SHP77 treated with DMSO at 0.1 percent for 48 hours (cell line): Measurements from ENCODE around the gene ARHGAP15.

Source experiments
- DNase-seq: peaks from one replicate; lab custom pipeline; 2025; lab: John Stamatoyannopoulos, UW

Gene ARHGAP15

DNA sequence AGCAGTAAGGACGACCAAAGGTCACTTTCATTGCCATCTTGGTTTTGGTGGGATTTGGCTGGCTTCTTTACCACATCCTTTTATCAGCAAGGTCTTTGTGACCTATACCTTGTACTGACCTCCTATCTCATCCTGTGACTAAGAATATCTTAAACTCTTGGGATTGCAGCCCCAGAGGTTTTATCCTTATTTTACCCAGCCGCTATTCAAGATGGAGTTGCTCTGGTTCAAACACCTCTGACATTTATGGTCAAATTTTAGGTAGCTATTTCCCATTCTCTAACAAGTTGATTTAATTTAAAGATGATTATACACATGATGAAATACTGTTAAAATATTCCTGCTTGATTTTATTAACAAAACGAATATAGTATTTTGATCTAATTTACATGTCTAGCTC lies 326.1 kb downstream of the ARHGAP15 start:
- DNase-seq = no peak

DNA sequence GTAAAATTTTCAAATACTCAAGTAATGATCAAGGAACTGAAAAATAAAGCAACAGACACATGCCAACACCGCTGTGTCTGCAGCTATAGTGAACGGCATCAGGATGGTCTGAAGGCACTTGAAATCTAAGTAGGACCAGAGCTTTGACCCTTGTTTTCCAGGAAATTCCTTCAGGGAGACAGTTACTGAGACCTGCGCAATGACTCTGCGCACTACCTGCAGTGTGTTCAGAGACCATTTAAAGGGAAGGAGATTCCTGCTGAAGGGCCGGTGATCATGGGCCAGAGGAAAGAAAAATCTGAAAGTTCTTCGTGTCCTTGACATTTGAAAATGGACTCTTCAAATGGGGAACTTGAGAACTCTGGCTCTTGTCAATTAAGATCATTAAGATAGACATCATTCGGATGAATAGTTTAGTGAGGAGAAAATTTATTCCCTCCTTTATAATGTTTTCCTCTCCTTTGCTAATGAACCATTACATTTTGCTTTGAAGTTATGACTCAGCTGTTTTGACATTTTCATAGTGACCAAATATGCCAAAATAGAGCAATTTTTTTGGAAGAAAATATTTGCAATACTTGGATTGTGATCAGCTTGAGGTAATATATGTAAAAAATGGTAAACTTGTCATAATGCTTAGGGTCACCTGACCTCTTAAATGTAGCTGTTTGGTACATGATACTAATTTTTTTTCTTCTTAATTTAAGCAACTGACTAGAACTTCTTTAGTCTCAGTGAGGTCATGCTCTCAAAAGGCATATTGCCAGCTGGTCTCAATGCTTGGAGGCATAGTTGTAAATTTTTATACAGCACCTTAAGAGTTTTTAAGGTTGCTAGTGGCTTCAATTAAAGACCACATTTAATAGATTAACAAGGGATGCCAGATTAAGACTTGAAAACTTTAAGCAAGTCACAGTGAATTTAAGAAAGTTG lies 329.3 kb downstream of the ARHGAP15 start:
- DNase-seq = no peak

GRCh38 chr2:143460382-143460781 lies 331.2 kb downstream of the ARHGAP15 start:
- no peak for DNase-seq

DNA sequence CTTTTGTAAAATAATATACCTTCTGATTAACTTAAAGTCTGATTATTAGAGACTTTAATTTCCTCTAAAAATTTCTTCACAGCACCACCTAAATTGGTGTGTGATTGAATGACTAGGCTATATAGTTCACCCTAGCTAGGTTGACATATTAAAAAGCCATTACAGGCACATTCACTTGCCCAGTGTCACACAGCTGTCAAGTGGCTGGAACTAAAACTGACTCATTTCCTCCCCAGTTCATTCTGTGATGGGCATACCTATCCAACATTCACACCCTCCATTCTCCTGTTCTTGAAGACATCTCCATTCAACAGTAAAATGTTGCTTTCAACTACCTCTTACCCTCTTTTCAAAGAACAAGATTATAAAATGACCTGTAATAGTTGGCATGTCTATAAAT lies 334.5 kb downstream of the ARHGAP15 start:
- no peak for DNase-seq

DNA sequence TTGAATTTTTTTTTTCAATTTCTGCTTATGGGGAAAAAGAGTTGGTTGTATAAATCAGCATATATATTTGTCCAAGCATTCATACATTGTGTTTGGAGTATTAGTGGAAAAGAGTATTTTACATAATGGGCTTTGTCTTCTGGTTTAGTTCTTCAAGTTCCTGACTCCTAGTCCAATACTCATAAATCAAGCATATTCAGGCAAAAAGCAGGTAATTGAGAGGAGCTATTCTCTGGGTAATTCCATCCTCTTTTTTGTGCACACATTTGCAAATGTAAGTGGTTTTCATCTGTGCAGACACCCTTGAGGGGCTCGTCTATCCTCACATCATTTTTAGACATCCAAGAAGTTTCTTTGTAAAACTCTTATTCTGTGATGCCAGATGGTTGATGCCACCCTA lies 337.2 kb downstream of the ARHGAP15 start:
- no peak for DNase-seq

GRCh38 chr2:143467011-143467410 lies 337.8 kb downstream of the ARHGAP15 start:
- no peak for DNase-seq

DNA sequence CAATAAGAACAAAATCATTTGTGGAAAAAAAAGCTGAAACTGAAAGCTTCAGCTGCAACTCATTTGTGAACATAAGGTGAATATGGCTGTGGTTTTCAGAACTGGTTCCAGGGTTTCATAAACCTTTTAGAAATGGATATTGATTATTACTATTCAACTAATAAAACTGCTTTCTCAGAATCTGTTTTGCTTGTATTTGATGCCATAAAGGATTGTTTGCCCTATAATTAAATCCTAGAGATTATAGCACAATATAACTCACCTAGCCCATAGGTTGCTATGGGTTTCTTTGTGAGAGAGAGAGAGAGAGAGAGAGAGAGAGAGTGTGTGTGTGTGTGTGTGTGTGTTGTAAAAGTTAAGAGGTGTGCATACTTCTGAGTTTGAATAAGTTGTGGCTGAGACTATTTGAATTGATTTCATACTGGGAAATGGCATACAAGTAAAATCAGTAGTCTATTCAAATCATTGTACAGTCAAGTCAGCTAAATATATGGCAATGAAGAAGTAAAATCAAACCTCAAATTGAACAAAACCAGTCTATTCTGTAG lies 339.2 kb downstream of the ARHGAP15 start:
- no peak for DNase-seq

DNA sequence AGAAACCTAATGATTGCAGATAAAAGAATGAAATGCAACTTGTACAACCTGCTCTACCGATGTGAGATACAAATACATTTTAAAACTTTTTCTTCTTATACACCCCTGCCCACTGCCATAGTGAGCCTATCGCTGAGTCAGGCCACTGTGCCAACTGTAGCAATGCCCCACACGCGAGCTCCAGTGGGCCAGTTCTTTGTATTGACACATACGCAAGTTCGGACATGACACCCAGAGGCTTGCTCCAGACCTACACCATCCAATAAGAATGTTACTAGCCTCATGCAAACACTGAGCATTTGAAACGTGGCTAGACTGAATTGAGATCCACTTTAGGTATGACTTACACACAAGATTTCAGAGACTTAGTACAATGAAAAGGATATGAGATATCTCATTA lies 340.1 kb downstream of the ARHGAP15 start:
- no peak for DNase-seq

GRCh38 chr2:143471550-143471949 lies 342.3 kb downstream of the ARHGAP15 start:
- no peak for DNase-seq

DNA sequence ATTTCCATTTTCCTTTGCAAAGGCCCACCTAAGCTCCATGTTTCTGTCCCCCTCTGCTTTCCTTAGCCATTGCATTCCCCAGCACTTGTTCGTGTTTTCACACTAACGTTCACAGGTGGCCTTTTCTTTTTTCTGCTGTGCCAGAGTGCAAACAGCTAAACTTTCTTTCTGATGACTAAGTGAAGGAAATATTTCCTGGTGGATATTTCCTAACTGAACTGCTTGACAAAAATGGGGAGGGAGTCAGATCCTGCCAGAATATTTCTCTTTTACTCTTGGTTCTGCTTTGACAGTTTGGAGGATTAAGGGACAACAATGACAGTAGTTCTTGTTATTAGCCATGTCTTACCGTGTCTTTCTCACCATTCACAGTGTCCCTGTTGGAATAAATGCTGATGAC lies 344.0 kb downstream of the ARHGAP15 start:
- DNase-seq = no peak

DNA sequence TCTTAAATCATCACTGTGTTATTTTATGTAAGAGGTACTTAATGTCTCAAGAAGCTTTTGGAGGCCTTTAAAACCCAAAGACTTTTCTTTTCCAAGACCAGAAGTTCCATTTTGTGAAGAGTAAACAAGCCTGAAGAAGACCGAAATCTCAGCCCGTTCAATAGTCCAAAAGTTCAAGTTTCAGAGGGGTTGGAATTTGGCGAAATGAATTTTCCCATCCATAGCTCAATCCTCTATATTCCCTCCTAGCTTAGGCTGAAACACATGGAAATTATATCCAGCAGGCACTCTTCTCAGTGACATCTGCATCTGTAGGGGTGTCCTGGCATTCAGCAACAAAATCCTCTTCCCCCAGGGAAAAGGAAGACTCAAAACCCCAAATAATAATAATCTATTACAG lies 344.6 kb downstream of the ARHGAP15 start:
- no peak for DNase-seq

DNA sequence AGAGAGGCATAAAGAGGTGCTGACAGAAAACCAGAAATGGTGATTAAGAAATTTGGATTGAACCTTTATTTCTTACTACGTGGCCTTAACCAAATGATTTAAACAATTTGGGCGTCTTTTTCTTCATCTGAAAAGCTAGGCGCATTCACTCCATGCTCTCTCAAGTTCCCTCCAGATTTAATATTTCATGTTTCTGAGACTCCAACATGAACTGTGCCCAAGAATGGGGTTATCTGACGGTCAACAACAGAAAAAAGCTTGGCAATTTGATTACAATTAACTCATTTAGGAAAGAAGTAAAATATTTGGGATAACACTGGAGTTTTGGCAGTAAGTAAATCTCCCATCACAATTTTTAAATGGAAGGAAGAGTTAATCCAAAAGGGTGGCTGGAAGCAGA lies 345.4 kb downstream of the ARHGAP15 start:
- DNase-seq = no peak

DNA sequence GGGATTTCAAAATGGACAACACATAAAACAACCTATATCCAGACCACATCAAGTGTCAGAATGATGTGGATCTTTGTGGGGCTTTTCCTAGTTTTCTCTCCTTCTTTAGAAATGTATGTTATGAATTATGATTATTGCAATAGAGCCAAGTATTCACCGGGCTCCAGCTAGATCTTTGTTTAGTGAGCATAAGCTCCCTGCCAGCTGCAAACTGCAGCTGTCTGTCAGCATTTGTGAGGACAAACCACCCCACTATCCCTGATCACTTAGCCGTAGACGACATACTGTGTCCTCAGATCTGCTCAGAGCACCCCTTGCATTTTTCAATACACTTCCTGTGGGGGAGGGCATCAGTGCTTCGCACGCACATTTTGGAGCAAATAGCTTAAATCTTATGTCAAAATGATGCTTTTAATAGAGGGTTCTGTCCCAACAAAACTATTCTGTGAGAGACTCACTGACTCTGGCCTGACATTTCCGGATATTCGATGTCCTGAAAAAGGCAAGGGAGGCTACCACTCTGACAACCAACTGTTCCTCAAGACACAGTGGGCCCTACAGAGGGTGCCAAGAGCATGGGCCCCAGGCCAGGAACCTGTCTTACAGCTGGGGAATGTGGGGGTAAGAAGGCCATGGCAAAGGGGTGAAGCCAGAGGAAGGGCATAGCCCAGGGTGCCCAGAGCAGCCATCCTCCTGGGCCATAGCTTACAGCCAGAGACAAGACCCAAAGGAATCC lies 346.0 kb downstream of the ARHGAP15 start:
- DNase-seq = no peak

DNA sequence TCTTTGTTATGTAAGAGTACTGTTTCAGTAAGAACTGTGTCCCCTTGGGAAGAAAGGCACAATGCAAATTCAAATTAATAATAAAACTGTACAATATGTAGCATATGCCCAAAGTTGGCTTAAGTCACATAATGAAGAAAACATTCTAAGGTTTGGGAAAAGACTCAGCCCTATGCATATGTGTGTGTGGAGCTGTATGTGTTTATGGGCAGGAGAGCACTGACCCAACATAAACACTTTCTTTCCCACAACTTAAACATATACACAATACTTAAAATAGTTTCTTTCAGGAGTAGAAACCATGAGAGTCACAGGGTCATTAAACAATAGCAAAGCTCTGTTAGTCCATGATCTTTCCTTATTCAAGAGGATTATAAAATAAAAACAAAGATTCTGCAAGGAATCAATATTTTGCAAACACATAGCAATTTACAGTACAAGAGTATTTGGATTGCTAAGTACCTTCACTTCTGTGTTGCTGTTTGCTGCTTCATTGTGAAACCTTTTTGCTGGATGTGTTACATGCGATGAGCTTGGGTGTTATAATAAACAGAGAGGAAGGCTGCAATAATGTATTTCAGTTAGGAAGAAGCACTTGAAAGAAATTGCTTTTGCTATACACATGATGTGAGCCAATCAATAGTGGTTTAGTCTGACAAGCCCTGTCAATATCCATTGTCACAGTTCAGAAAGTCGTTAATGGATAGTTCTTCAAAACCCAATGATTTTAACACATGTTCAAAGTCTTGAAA lies 347.3 kb downstream of the ARHGAP15 start:
- DNase-seq = no peak

- no peak for DNase-seq
These were observed 348.7 kb downstream of the ARHGAP15 start for GRCh38 chr2:143477714-143478443.

GRCh38 chr2:143480086-143480485 lies 350.9 kb downstream of the ARHGAP15 start:
- DNase-seq = no peak

DNA sequence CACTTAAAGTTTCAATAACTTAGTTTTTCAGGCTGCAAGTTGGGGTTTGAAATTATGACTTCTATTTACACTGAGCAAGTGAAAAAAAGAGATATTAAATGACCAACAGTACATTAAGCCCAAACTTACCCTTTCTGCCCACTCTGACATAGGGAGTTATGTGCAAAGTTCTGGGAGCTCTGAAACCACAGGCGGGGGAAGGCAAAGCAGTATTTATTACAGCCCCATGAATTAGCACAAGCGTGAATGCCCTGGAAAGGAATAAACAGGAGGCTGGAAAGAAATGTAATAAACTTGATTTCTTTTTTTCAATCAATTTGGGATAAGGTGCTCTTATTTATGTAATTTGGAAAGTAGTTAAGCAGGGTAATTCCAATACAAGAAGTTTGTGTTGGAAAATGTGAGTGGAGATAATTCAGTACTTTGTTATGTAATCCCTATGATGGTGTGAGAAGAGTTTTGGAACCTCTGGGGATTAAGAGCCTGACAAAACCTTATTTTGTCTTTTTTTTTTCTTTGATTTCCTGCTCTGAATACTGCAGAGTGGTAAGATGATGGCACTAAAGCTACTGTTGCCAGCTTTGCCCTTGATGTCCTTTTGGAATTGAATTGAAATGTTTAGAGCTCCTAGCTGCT lies 351.5 kb downstream of the ARHGAP15 start:
- DNase-seq = no peak

DNA sequence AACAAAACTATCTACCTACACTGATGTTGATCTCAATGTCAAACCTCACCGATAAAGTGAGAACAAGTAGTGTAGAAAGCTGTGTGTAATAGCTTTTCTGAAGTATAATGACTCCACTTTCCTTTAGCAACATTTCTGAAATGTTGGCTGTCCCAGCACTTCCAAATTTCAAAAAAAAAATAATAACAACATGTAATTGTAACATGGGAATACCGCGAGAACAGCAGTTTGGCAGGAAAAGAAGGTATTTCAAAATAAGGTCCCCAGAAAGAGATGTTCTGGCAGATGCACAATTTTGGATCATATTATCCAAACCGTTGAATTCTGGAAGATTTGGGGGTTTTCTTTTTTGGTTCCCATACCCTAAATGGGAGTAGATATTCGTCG lies 352.0 kb downstream of the ARHGAP15 start:
- DNase-seq = no peak

GRCh38 chr2:143481733-143482132 lies 352.5 kb downstream of the ARHGAP15 start:
- DNase-seq = no peak

DNA sequence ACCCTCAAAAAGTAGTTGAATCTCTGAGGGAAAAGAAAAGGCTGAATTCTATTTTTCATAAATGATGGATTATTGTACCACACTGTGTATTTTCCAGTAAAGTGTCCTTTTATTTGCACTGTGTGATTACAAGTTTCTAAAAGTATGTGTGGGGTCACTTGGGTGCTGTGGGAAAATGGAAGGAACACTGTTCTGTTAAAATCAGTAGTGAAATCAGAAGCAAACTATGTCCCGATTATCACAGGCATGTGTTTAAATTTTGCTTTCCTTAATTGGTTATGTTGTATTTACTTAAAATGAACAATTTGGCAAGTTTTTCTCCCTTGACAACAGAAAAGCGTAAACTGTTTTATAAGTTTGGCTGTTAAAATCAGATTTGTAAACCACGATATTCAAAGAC lies 353.1 kb downstream of the ARHGAP15 start:
- no peak for DNase-seq

DNA sequence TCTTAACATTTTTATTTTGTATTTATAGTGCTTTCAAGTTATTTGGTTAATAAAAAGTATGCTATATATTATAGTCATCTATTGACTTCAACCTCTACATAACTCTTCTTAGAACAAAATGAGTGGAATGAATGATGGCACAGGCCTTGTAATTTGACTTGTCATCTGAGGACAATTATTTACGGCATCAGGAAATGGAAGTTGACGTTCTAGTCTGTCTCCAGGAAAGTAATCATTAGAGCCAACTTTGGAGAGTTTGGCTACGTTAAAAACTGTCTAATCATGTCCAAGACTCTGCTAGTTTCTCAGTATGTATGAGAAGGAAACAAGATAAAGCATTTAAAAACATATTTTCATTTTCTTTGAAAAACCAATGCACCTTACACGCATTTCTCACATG lies 353.6 kb downstream of the ARHGAP15 start:
- no peak for DNase-seq
